HG02759 (cell line): Measurements from ENCODE around the gene PHYKPL.

ENCODE experiments used
- ATAC-seq: cut with Tn5 transposase; IDR thresholded peaks from one replicate; pipeline ENCODE4 v1.9.1; 2021; ENCODE audit warnings: mild to moderate bottlenecking, moderate library complexity; ENCODE audit not compliant: unreplicated experiment

PHYKPL gene

DNA sequence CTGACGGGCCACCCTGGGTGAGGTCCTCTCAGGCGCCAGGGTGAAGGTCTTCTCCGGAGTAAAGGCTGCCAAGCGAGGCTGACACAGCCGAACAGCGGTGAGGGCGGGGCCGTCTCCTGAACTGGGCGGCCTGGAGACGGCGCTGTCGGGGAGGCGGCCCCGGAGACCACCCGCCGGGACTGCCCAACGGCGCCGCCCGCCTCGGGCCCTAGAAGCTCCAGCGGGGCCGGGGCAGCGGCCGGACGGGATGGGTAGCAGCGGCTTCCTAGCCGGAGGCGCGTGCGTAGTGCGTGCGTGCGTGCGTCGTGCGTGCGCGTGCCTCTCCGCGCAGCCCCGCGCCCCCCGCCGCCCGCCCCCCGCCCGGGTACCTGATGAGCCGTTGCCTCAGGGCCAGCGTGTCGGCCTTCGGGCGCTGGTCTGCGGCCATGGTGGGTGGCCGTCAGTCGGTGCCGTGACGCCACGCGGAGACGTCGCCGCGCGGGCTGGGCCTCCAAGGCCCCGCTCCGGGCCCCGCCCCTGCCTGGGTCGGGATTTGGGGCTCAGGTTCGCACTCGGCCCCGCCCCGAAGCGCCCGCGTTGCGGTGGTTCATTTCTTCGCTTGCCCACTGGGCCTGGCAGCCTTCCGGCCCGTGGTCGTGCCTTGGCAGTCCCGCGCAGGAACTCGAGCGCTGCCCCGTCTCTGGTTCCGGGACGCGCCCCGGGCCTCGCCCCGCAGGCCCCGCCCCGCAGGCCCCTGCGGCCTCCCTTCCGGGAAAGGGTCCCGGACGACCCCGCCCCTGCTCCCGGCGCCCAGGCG is at the start of gene PHYKPL:
Gene PHYKPL (minus strand): TSS at position 679 of the 796 bp plus-strand sequence. CDS start 252 bp downstream, at position 427.
- ATAC-seq = peak; percentile 77

- ATAC-seq = no peak
These were observed 49.8 kb upstream of the PHYKPL start for GRCh38 chr5:178282391-178282790.

- ATAC-seq = no peak
These were observed 48.7 kb upstream of the PHYKPL start for GRCh38 chr5:178281331-178281730.

GRCh38 chr5:178280631-178281030 is 48.0 kb upstream of the PHYKPL start:
- no peak for ATAC-seq

DNA sequence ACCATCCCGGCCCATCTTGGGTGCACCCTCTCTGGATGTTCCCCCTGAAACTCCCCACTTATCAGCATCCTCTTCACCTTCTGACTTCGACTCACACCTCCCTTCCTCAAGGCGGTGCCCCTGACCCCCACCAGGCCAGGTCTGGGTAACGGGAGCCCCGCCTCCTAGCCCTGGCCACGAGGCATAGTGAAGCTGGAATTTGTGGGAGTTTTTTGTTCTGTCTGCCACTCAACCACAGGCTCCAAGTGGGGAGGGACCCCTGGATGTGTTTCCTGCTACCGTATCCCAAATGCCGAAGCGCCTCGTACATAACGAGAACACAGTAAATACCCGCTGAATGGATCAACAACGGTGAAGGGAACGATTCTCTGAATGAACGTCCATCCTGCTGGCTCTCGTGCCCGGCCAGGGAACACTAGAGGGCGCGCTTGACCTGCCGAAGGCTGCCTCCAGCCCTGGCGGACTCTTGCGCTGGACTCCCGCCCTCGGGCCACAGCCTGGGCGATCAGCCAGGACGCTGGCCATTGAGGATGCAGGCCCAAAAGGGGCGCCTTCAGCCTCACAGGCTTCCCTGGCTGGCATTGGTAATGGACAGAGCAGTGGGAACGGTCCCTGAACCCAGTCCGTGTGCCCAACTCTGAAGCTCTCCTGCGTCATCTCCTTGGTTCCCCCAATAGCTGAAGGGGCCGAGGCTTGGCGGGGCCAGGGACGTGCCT is 47.3 kb upstream of the PHYKPL start:
- ATAC-seq = no peak

- no peak for ATAC-seq
These were observed 46.6 kb upstream of the PHYKPL start for GRCh38 chr5:178279026-178279722.

DNA sequence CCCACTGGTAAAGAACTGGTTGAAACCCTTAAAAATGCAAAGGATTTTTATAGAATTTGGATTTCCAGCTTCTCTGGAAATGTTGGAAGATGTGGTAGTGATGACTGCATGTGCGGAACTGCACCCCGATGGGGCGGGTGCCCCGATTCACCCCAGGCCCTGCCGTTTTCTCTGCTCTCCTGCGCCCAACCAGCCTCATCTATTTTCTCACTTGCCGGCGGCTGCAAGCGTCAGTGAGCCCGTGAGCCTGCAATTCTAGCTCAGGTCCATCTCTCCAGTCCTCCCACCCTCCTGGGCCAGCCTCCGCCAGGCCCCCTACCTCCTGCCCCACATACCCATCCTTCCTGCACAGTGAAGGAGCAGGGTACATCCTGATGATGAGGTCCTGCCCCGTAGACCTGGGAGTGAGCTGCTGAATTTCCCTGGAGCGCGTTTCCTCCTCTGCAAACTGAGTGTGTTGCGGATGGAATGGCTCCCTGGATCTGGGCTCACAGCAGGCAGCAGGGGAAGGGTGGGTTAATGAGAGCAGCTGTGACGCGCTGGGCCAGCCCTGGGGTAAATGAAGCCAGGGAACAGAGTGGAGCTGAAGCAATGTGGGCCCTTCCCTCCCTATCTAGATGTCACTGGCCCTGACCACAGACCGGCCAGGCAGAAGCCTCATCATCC is 45.9 kb upstream of the PHYKPL start:
- no peak for ATAC-seq

GRCh38 chr5:178277866-178278265 is 45.3 kb upstream of the PHYKPL start:
- no peak for ATAC-seq

DNA sequence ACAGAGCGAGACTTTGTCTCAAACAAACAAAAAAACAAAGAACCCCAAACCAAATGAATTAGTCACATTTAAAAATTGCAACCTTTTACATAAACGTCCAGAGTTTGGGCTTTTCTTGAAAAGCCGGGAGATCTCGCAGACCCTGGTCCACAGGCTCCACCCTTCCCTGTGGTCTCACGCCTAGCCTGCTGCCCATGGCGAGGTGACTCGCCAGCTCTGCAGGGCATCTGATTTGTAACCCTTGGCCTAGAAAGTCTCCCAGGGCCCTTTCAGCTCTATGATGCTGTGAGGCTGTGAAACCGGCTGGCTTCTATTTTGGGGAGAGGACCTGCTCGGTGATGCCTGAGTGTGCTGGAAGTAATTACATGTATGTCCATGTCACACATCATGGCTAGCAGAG is 44.7 kb upstream of the PHYKPL start:
- no peak for ATAC-seq

- no peak for ATAC-seq
These were observed 42.4 kb upstream of the PHYKPL start for GRCh38 chr5:178274781-178275537.

- ATAC-seq = no peak
These were observed 41.3 kb upstream of the PHYKPL start for GRCh38 chr5:178273665-178274541.

- no peak for ATAC-seq
These were observed 40.4 kb upstream of the PHYKPL start for GRCh38 chr5:178273041-178273440.

GRCh38 chr5:178272591-178272990 is 40.0 kb upstream of the PHYKPL start:
- ATAC-seq = no peak

DNA sequence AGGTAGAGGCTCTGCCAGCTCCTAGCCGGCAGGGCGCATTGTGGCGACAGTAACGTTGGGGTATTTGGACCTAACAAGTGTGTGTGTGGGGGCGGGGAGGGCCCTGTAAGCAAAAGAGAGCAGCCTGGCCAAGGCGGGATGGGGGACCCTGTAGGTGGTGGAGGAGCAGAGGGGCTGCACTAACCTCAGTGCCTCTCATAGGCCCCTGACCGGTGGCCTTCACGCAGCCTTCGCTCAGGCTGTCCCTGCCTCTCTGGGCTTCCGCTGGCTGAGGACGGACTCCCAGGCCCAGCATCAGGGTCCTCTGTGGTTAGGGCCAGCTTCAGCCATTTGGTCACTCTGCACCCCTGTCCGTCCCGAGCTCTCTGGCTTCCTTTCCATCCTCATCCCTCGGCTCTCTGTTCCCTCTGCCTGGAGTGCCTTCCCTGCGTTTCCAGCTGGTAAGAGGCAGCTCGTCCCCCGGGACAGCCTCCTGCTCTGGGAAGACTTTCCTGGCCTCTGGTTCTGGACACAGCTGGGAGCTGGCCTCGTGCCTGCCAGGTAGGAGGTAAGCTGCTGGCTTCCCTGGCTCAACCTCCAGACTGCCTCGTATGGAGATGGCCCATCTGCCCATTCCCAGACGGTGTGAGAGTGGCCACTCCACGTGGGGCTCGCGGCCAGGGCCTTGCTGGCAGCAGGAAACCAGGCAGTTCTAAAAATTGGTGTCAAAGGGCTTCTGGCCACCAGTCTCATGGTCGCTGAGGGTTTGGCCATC is 39.3 kb upstream of the PHYKPL start:
- ATAC-seq = no peak

GRCh38 chr5:178271231-178271630 is 38.6 kb upstream of the PHYKPL start:
- no peak for ATAC-seq

- ATAC-seq = no peak
These were observed 36.9 kb upstream of the PHYKPL start for GRCh38 chr5:178269499-178269898.

- no peak for ATAC-seq
These were observed 35.3 kb upstream of the PHYKPL start for GRCh38 chr5:178267876-178268275.

- ATAC-seq = no peak
These were observed 34.6 kb upstream of the PHYKPL start for GRCh38 chr5:178267245-178267644.

GRCh38 chr5:178266581-178266980 is 34.0 kb upstream of the PHYKPL start:
- ATAC-seq = no peak
